GM19372 (cell line): ENCODE results near the gene TXLNG.
"Not testable (repeated sequence)": the region's sequence is repeated elsewhere in the genome, so short reads cannot be mapped to it uniquely, and the experiment has no call there.

Experiments used
- ATAC-seq: cut with Tn5 transposase; IDR thresholded peaks from one replicate; pipeline ENCODE4 v1.9.1; 2021; ENCODE audit warnings: mild to moderate bottlenecking, low read depth, moderate library complexity; ENCODE audit not compliant: unreplicated experiment

The TXLNG gene

GRCh38 chrX:16786139-16786790 is at the start of gene TXLNG:
TXLNG (plus strand) TSS chrX:16786466; CDS start chrX:16786488, 22 bp downstream.
- peak; percentile 95 for ATAC-seq

GRCh38 chrX:16737024-16737423 is 49.2 kb upstream of the TXLNG start:
- no peak for ATAC-seq

- no peak for ATAC-seq
Measured at GRCh38 chrX:16739574-16739973, 46.7 kb upstream of the TXLNG start.

- ATAC-seq, result no peak
Measured at GRCh38 chrX:16743604-16744325, 42.5 kb upstream of the TXLNG start.

GRCh38 chrX:16745102-16745501 is 41.2 kb upstream of the TXLNG start:
- no peak for ATAC-seq

- no peak for ATAC-seq
Measured at GRCh38 chrX:16745659-16746058, 40.6 kb upstream of the TXLNG start.

GRCh38 chrX:16748425-16748824 is 37.8 kb upstream of the TXLNG start:
- no peak for ATAC-seq

- no peak for ATAC-seq
Measured at GRCh38 chrX:16750136-16750535, 36.1 kb upstream of the TXLNG start.

GRCh38 chrX:16754019-16754418 is 32.2 kb upstream of the TXLNG start:
- no peak for ATAC-seq

GRCh38 chrX:16756724-16757123 is 29.5 kb upstream of the TXLNG start:
- ATAC-seq, result no peak

GRCh38 chrX:16761500-16761899 is 24.8 kb upstream of the TXLNG start:
- ATAC-seq, result not testable (repeated sequence)

- ATAC-seq, result no peak
Measured at GRCh38 chrX:16762579-16762978, 23.7 kb upstream of the TXLNG start.

- ATAC-seq, result no peak
Measured at GRCh38 chrX:16765594-16765993, 20.7 kb upstream of the TXLNG start.

GRCh38 chrX:16770970-16771482 is 15.2 kb upstream of the TXLNG start:
- no peak for ATAC-seq

- no peak for ATAC-seq
Measured at GRCh38 chrX:16771483-16772398, 14.5 kb upstream of the TXLNG start.

GRCh38 chrX:16772460-16772859 is 13.8 kb upstream of the TXLNG start:
- ATAC-seq, result no peak

- ATAC-seq, result no peak
Measured at GRCh38 chrX:16774746-16775145, 11.5 kb upstream of the TXLNG start.

- no peak for ATAC-seq
Measured at GRCh38 chrX:16778545-16778944, 7.7 kb upstream of the TXLNG start.

- no peak for ATAC-seq
Measured at GRCh38 chrX:16778993-16779392, 7.3 kb upstream of the TXLNG start.

GRCh38 chrX:16779815-16780214 is 6.5 kb upstream of the TXLNG start:
- ATAC-seq, result not testable (repeated sequence)

GRCh38 chrX:16783452-16783851 is 2.8 kb upstream of the TXLNG start:
- no peak for ATAC-seq
